ENCODE measurements around the gene PRR19.

The PRR19 gene

GRCh38 chr19:42254089-42254849 lies 47.7 kb upstream of the PRR19 start:
- Histone ChIP-seq H3K79me2 (ENCODE audit: insufficient read depth, low read length) (peaks cover 38% of the 10 kb centered on the region), H3K4me1 (ENCODE audit: insufficient read depth, low read length, poor library complexity, severe bottlenecking) (peaks cover 17% of the 10 kb centered on the region), H2AFZ (ENCODE audit: low read length) (peak overlapping the region; percentile 85), H3K9ac (ENCODE audit: low read depth, low read length, poor library complexity, severe bottlenecking) (peak overlapping the region; percentile 84), H3K27me3 (ENCODE audit: insufficient read depth, low read length, poor library complexity, severe bottlenecking) (no peaks in the 10 kb centered on the region), H3K4me3 (ENCODE audit: low read length, poor library complexity, severe bottlenecking) (peak overlapping the region; percentile 82), H3K9me2 (replicated peaks; ENCODE audit: low read depth, low read length) (no peaks in the 10 kb centered on the region), H3K4me2 (ENCODE audit: low read depth, low read length, poor library complexity, severe bottlenecking) (peak overlapping the region; percentile 80), H3F3A (ENCODE audit: low read depth) (no peaks in the 10 kb centered on the region), H4K20me1 (ENCODE audit: insufficient read depth, low read length, poor library complexity, severe bottlenecking) (no peaks in the 10 kb centered on the region), H3K9me3 (ENCODE audit: insufficient read depth, low read depth, low read length) (no peaks in the 10 kb centered on the region), H3K36me3 (ENCODE audit: insufficient read depth, low read length) (no peaks in the 10 kb centered on the region)
- TF ChIP-seq EZH2phosphoT487 (IDR thresholded peaks at IDR 0.05; ENCODE audit: borderline replicate concordance) (no peak), CTCF (conservative IDR thresholded peaks at IDR 0.05; ENCODE audit: low read length) (no peak)

- peak within 1 kb of the TSS; percentile 82 for H3K4me3 ChIP-seq (ENCODE audit: low read length, poor library complexity, severe bottlenecking)
- H2AFZ ChIP-seq (ENCODE audit: low read length) = peak within 1 kb of the TSS; percentile 96
- no peaks in the 10 kb centered on the region for H3K36me3 ChIP-seq (ENCODE audit: insufficient read depth, low read length)
- TF ChIP-seq CTCF (conservative IDR thresholded peaks at IDR 0.05; ENCODE audit: low read length) (no peak), EZH2phosphoT487 (IDR thresholded peaks at IDR 0.05; ENCODE audit: borderline replicate concordance) (no peak)
- no peaks in the 10 kb centered on the region for H3F3A ChIP-seq (ENCODE audit: low read depth)
- no peaks in the 10 kb centered on the region for H3K9me2 ChIP-seq (replicated peaks; ENCODE audit: low read depth, low read length)
- peaks cover 33% of the 10 kb centered on the region for H3K79me2 ChIP-seq (ENCODE audit: insufficient read depth, low read length)
- H3K9me3 ChIP-seq (ENCODE audit: insufficient read depth, low read depth, low read length) = no peaks in the 10 kb centered on the region
- no peaks in the 10 kb centered on the region for H3K27me3 ChIP-seq (ENCODE audit: insufficient read depth, low read length, poor library complexity, severe bottlenecking)
- H3K9ac ChIP-seq (ENCODE audit: low read depth, low read length, poor library complexity, severe bottlenecking) = peak within 1 kb of the TSS; percentile 84
- H3K4me1 ChIP-seq (ENCODE audit: insufficient read depth, low read length, poor library complexity, severe bottlenecking) = peaks cover 17% of the 10 kb centered on the region
- no peaks in the 10 kb centered on the region for H4K20me1 ChIP-seq (ENCODE audit: insufficient read depth, low read length, poor library complexity, severe bottlenecking)
- H3K4me2 ChIP-seq (ENCODE audit: low read depth, low read length, poor library complexity, severe bottlenecking) = peak within 1 kb of the TSS; percentile 94
Observed at GRCh38 chr19:42254850-42255765, 46.8 kb upstream of the PRR19 start, which contains the start of gene ERF. Gene ERF (minus strand): TSS chr19:42255128. CDS start chr19:42254999, 129 bp downstream.

GRCh38 chr19:42255766-42256745 lies 45.9 kb upstream of the PRR19 start:
- peaks cover 17% of the 10 kb centered on the region for H3K4me1 ChIP-seq (ENCODE audit: insufficient read depth, low read length, poor library complexity, severe bottlenecking)
- peak overlapping the region; percentile 96 for H2AFZ ChIP-seq (ENCODE audit: low read length)

More at GRCh38 chr19:42255766-42256745, 45.9 kb upstream of the PRR19 start:
- Histone ChIP-seq H3F3A (ENCODE audit: low read depth) (no peaks in the 10 kb centered on the region), H3K4me2 (ENCODE audit: low read depth, low read length, poor library complexity, severe bottlenecking) (peak overlapping the region; percentile 94), H3K27me3 (ENCODE audit: insufficient read depth, low read length, poor library complexity, severe bottlenecking) (no peaks in the 10 kb centered on the region), H3K36me3 (ENCODE audit: insufficient read depth, low read length) (no peaks in the 10 kb centered on the region), H4K20me1 (ENCODE audit: insufficient read depth, low read length, poor library complexity, severe bottlenecking) (no peaks in the 10 kb centered on the region), H3K79me2 (ENCODE audit: insufficient read depth, low read length) (peaks cover 27% of the 10 kb centered on the region), H3K9me2 (replicated peaks; ENCODE audit: low read depth, low read length) (no peaks in the 10 kb centered on the region), H3K9me3 (ENCODE audit: insufficient read depth, low read depth, low read length) (no peaks in the 10 kb centered on the region), H3K4me3 (ENCODE audit: low read length, poor library complexity, severe bottlenecking) (peak overlapping the region; percentile 82), H3K9ac (ENCODE audit: low read depth, low read length, poor library complexity, severe bottlenecking) (peak overlapping the region; percentile 72)
- no peak for TF ChIP-seq EZH2phosphoT487 (IDR thresholded peaks at IDR 0.05; ENCODE audit: borderline replicate concordance)
- TF ChIP-seq CTCF (conservative IDR thresholded peaks at IDR 0.05; ENCODE audit: low read length) = no peak
